ENCODE measurements around the gene EPHA2. TPM values are rescaled to one million over a fixed set of nuclear protein-coding genes. Genes with fewer than 3 reads are reported as not detected.

EPHA2 gene
- total RNA-seq, 1 donor from 2014 or later, result 211 TPM

DNA sequence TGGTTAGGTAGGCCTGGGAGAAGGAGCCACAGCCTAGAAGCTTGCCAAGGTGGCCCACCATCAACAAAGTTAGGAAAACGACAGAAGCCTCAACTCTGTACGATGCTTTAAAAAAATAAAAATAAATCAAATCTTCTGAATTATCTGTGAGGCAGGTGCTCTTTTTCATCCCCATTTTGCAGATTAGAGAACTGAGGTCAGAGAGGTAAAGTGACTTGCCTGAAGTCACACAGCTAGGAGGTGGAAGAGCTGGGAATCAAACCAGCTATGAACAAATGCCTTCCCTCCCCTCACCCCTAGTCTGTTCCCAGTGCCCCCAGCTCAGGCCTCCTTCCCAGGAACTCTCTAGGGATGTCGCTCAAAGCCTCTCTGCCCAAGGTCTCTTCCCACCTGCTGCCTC lies 30.4 kb downstream of the EPHA2 start:
- no peaks in the 10 kb centered on the region for H3K27me3 ChIP-seq (ENCODE audit: control insufficient read depth, insufficient read depth, low read length)
- DNase-seq (ENCODE audit: low read depth), result no peak
- H3K4me3 ChIP-seq (ENCODE audit: low read depth, low read length), result no peak overlapping the region
- TF ChIP-seq, protein P1, sequence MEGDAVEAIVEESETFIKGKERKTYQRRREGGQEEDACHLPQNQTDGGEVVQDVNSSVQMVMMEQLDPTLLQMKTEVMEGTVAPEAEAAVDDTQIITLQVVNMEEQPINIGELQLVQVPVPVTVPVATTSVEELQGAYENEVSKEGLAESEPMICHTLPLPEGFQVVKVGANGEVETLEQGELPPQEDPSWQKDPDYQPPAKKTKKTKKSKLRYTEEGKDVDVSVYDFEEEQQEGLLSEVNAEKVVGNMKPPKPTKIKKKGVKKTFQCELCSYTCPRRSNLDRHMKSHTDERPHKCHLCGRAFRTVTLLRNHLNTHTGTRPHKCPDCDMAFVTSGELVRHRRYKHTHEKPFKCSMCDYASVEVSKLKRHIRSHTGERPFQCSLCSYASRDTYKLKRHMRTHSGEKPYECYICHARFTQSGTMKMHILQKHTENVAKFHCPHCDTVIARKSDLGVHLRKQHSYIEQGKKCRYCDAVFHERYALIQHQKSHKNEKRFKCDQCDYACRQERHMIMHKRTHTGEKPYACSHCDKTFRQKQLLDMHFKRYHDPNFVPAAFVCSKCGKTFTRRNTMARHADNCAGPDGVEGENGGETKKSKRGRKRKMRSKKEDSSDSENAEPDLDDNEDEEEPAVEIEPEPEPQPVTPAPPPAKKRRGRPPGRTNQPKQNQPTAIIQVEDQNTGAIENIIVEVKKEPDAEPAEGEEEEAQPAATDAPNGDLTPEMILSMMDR (IDR thresholded peaks at IDR 0.05; ENCODE audit: insufficient read depth, low read length, poor library complexity, severe bottlenecking), result no peak
- peaks cover 14% of the 10 kb centered on the region for H3K36me3 ChIP-seq (ENCODE audit: control insufficient read depth, insufficient read depth, low read length)

DNA sequence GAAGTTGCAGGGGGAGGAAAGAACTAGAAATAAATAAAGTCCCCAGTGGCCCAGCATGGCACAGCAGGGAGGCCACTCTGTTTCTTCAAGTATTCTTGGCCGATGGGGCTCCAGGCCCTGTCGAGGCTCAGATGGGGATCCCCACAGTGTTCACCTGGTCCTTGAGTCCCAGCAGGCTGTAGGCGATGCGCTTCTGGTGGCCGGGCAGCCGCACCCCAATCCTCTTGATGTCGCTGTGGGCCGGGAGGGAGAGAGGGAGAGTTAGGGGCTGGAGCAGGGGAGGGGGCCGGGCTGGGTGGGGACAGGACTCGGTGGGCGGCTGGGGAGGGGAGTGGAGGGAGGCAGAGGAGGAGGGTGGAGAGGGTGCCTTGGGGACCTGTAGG lies 30.8 kb downstream of the EPHA2 start:
- Histone ChIP-seq H3K27me3 (ENCODE audit: control insufficient read depth, insufficient read depth, low read length) (no peaks in the 10 kb centered on the region), H3K36me3 (ENCODE audit: control insufficient read depth, insufficient read depth, low read length) (peaks cover 12% of the 10 kb centered on the region), H3K4me3 (ENCODE audit: low read depth, low read length) (no peak overlapping the region)
- no peak for DNase-seq (ENCODE audit: low read depth)
- TF ChIP-seq, protein P1 (IDR thresholded peaks at IDR 0.05; ENCODE audit: insufficient read depth, low read length, poor library complexity, severe bottlenecking), result no peak

DNA sequence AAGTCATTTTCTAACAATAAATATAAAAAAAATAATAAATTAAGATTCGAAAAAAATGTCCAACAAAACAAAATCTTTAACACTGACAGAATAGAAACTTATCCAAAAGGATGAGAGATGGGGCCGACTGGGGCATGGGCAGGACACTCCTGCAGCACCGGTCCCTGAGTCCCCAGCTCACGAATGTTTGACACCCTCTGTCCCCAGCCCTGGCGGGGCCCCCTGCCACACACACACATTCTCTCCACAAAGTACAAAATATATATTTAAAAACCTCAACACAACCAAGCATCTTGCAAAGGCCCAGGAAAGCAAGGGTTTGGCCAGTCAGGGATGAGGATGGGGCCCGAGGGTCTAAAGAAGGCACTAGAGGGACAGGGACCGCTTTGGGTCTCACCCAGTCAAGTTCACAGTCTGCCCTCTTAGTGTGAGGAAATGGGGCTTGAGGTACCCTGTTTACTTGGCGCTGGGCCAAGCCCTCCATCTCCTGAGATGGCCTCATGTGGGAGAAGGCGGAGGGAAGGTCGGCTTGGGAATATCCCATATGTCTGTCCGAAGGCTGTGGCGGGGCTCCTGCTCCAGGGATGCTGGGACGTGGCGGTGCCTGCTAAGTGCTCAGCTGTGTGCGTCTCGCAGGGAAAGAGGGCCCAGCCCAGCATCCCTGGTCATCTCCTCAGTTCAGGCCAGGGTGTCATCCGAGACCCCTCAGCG lies 31.3 kb downstream of the EPHA2 start:
- no peak for DNase-seq (ENCODE audit: low read depth)
- Histone ChIP-seq H3K4me3 (ENCODE audit: low read depth, low read length) (no peak overlapping the region), H3K27me3 (ENCODE audit: control insufficient read depth, insufficient read depth, low read length) (no peaks in the 10 kb centered on the region), H3K36me3 (ENCODE audit: control insufficient read depth, insufficient read depth, low read length) (peaks cover 11% of the 10 kb centered on the region)
- TF ChIP-seq, protein P1 (IDR thresholded peaks at IDR 0.05; ENCODE audit: insufficient read depth, low read length, poor library complexity, severe bottlenecking), result no peak

DNA sequence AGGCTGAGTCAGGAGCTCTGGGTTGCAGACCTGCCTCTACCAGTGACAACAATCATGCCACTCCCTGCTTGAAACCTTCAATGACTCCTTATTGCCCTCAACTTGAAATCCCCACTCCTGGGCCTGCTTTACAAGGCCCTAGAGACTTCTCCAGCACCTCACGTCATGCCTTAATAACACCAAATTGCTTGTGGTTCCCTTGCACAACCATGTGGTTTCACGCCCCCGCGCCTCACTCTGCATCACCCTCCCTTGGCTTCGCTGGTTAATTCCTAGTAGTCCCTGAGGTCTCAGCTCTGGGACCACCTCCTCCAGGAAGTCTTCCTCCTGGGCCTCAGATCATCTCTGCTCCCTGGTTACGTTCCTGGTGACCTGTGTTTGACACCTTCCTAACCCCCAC lies 33.0 kb downstream of the EPHA2 start:
- TF ChIP-seq, protein P1 (IDR thresholded peaks at IDR 0.05; ENCODE audit: insufficient read depth, low read length, poor library complexity, severe bottlenecking), result no peak
- DNase-seq (ENCODE audit: low read depth), result peak; percentile 89
- H3K27me3 ChIP-seq (ENCODE audit: control insufficient read depth, insufficient read depth, low read length), result no peaks in the 10 kb centered on the region

DNA sequence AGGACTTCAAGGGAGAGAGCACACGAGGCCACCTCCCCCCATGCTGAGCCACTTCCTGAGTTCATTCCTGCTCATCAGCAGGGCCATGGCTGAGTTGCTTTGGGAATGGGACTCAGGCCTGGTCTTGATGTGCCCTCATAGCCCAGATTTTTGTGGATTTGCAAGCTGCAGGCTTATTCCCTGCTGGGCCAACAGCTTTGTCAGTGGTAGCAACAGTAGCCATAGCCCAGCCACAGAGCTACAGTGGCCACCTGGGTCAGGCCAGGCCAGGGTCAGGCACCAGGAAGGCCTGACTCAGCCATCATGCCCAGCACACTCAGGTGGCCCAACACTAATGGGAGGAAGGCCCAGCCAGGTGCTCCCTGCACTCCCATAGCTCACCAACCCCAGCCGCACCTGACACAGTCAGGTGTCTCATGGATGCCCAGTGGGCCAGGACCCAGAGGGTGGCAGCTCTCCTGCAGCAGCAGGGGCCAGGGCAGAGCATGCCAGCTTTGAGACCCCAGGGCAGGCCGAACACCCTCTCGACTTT lies 33.5 kb downstream of the EPHA2 start:
- TF ChIP-seq, protein P1 (IDR thresholded peaks at IDR 0.05; ENCODE audit: insufficient read depth, low read length, poor library complexity, severe bottlenecking), result no peak
- H3K36me3 ChIP-seq (ENCODE audit: control insufficient read depth, insufficient read depth, low read length), result peaks cover 6% of the 10 kb centered on the region
- no peak for DNase-seq (ENCODE audit: low read depth)
- no peaks in the 10 kb centered on the region for H3K27me3 ChIP-seq (ENCODE audit: control insufficient read depth, insufficient read depth, low read length)
- no peak overlapping the region for H3K4me3 ChIP-seq (ENCODE audit: low read depth, low read length)

More for the DNA sequence above, 33.0 kb downstream of the EPHA2 start:
- H3K4me3 ChIP-seq (ENCODE audit: low read depth, low read length), result no peak overlapping the region
- H3K36me3 ChIP-seq (ENCODE audit: control insufficient read depth, insufficient read depth, low read length), result peaks cover 6% of the 10 kb centered on the region
